GM18909 (cell line): ENCODE results near the gene GLT1D1.
A peak's percentile ranks its signal among the peaks of the same experiment; 100 is the strongest.
"Not testable (repeated sequence)": the region's sequence is repeated elsewhere in the genome, so short reads cannot be mapped to it uniquely, and the experiment has no call there.

Experiments used
- ATAC-seq: cut with Tn5 transposase; IDR thresholded peaks from one replicate; pipeline ENCODE4 v1.9.1; 2021; ENCODE audit warnings: mild to moderate bottlenecking; ENCODE audit not compliant: unreplicated experiment, poor library complexity

Gene GLT1D1

DNA sequence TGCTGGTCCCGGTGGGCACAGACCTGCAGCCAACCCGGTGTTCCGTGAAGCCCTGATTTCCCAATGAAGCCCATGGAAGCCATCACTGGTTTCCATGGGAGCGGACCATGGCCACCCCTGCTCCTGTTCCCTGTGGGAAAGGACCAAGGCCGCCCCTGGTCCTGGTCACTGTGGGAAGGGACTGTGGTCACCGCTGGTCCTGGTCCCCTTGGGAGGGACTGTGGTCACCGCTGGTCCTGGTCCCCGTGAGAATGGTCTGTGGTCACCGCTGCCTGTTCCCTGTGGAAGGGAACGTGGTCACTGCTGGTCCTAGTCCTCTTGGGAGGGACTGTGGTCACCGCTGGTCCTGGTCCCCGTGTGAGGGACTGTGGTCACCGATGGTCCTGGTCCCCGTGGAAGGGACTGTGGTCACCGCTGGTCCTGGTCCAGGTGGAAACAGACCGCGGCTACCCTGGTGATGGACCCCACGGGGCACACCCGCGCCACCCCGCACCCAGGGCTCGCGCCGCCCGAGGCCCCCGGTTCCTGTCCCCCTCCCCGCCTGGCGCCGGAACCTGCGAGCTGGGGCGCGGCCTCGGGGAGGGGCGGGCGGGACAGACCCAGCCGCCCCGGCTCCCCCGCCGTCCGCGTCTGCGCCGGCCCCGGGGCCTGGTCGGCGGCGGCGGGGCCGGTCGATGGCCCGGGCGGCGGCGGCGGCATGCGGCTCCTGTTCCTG is at the start of gene GLT1D1:
GLT1D1 (plus strand) TSS at position 594 of the 715 bp plus-strand sequence; CDS start at position 698, 104 bp downstream.
- peak; percentile 32 for ATAC-seq

DNA sequence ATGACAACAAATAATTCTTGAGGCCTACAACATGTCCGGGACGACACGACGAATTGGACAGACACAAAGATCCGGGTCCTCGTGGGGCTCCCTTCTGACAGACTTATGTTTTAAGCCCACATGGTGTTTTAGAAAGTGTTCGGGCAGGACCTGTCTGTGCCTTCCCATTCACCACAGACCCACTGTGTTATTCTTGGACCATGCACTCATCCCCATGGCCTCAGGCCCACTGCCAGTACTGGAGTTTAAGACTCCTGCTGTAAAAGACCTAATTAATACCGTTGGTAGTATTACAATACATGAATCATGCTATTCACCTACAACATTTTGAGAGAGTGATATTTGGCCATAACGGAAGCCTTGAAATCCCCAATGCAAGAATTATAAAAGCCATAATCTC is 49.5 kb upstream of the GLT1D1 start:
- ATAC-seq: no peak

DNA sequence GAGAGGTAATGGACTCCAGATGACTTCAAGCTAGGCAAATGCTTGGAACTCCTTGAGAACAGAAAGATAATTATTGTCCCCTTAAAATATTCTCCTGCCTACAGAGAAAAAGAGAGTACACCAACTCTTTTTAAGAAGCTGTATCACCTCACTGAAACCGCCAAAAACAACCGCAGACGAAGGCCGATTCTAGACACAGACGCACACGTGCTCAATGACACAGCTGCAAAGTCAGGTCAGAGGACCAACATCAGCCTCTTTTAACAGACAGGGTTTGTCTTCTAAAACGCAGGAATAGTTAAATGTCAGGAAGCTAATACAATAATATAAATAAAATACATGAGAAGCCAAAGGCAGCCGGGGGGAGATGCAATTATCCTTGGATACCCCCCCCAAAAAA is 48.5 kb upstream of the GLT1D1 start:
- ATAC-seq: no peak

DNA sequence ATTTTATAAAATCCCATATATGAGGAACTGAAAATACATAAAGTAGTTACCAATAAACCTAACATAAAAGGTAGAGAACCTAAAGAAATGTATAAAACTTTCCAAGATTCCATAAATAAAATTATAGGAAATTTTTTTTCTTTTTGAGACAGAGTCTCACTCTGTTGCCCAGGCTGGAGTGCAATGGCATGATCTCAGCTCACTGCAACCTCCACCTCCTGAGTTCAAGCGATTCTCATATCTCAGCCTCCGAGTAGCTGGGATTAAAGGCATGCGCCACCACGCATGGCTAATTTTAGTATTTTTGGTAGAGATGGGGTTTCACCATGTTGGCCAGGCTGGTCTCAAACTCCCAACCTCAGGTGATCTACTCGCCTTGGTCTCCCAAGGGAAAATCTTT is 47.9 kb upstream of the GLT1D1 start:
- not testable (repeated sequence) for ATAC-seq

DNA sequence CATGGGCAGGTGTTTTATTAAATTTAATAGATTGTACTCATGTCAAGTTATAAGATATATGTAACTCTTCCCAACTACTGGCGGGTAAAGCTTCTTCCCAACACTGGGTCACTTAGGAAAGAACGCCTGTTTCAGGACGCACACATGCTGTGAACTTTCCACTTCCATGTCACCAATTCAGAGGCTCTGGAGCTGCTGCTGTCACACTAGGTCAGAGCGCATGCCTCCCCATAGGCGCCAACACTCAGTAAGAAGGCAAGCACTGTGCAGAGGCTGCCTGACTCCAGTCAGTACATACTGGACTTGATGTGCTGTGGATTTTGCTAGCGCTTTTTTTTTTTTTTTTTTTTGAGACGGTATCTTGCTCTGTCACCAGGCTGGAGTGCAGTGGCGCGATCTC is 46.7 kb upstream of the GLT1D1 start:
- no peak for ATAC-seq

DNA sequence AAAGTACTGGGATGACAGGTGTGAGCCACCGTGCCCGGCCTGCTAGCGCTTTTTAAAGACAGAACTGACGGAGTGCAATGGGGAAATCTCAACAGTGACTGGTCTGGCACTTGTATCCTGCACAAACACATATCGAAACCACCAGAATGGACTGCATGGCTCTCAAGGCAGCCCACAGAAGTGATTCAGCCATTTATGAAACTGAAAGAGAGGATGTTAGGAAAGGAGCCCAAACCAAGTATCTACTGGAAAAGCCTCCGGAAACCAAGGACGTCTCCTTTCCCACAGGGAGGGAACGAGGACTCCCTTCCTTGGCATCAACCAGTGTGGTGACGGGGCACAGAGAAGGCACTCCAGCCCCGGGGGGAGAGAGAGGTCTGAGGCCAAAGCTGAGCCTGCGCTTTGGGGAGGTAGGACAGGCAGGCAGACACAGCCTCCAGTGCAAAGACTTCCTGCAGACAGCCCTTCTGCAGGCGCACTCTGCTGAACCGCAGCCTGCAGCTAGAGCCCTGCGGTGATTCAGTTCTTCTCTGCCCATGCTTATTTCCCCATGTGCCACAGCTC is 46.0 kb upstream of the GLT1D1 start:
- no peak for ATAC-seq

DNA sequence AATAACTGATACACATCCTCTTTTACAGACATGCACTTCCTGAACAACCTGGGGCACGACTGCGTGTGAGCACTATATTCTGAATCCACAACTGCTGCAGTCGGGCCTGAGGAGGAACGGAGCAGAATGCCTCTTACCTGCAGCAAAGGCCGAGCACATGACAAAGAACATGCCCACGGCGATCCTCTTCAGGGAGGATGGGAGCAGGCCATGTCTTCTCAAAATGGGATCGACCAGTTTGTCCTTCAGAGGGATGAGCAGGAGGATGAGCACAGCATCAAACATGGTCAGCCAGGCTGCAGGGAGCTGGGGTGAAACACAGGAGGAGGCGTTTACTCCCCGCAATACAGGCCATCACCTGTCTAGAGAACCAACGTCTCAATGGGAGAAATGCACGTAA is 44.6 kb upstream of the GLT1D1 start:
- ATAC-seq: no peak

DNA sequence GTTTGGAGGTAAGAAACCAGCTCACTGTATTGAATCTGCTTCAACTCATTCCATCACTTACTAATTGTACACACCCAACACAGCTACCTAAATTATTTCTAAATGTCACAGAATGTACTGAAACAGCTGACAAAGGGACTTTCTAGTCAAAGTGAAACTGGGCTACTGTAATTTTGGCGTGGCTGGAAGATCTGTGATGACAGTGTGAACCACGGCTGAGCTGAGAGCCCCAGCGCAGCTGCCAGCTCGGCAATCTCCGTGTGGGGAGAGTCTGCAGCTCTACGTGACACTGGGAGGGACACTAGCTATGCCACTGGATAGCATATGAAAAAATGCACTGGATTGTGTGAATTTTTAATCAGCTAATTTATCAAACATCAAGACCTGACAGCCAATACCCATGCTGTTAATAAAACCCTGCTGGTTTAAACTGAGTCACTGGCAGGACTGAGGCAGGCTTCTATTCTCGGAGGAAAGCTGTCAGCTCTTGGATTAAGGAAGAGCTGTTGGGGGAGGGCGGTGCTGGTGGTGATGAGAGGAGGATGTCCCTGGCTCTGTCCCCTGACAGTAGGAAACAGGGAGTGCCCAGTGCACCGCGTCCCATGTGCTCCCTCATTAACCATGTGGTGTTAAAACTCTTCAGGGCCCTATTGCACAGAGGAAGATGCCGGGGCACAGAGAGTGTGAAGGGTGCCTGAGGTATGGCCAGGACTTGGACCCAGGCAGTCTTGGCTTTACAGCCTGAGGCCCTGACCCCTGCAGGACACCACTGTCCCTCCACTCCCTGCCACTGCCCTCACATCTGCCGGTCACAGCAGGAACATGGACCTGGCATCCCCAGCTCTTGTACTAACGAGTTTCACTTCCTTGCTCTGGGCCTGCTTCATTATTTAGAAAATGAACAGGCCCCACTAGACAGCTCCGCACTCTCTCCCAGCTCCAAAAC is 42.8 kb upstream of the GLT1D1 start:
- peak; percentile 87 for ATAC-seq

DNA sequence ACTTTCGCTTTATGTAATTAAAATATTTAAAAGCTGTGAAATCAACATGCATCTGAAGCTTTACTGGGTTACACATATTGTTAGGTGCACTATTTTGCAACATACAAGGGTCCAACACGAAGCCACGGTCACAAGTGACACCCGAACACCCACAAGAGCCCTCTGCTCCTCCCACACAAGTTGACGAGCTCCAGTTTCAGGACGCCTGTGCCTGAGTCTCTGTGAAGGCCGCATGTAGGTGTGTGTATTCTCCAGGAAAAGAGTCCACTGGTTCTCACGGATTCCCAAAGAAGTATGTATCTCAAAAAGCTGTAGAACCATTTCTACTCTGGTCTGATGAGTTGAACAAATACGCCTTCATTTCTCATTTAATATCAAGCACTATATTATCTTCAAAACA is 41.5 kb upstream of the GLT1D1 start:
- no peak for ATAC-seq

DNA sequence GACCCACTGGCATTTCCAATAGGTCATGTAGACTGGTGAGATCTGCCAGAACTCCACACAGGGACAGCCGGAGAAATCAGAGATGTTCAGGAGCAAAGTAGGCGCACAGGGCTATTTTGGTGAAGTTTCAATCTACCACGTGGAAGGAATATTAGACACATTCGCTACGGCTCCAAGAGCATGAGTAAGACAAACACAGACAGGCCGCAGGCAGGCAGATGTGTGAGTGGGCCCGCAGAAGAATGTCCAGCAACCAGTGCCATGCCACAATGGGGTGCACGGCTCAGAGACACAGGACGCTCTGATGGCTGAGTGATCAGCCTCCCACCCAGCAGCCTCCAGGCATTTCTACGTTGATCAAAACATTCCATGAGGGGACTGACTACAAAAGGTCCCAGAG is 39.9 kb upstream of the GLT1D1 start:
- ATAC-seq: no peak

DNA sequence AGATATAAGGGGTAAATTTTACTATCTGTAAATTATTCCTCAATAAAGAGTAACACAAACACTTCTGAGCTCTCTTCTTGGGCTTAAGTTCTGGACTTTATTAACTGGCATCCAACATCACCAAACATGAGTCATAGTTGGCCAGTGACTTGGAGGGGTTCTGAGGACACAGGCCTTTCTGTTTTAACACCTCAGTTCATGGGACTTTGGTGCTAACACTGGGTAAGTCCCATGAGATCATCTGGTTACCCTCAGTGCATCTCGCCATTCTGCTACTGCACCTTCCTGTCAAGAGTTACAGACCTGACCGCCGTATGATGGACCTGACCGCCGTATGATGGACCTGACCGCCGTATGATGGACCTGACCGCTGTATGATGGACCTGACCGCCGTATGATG is 39.4 kb upstream of the GLT1D1 start:
- peak; percentile 27 for ATAC-seq

DNA sequence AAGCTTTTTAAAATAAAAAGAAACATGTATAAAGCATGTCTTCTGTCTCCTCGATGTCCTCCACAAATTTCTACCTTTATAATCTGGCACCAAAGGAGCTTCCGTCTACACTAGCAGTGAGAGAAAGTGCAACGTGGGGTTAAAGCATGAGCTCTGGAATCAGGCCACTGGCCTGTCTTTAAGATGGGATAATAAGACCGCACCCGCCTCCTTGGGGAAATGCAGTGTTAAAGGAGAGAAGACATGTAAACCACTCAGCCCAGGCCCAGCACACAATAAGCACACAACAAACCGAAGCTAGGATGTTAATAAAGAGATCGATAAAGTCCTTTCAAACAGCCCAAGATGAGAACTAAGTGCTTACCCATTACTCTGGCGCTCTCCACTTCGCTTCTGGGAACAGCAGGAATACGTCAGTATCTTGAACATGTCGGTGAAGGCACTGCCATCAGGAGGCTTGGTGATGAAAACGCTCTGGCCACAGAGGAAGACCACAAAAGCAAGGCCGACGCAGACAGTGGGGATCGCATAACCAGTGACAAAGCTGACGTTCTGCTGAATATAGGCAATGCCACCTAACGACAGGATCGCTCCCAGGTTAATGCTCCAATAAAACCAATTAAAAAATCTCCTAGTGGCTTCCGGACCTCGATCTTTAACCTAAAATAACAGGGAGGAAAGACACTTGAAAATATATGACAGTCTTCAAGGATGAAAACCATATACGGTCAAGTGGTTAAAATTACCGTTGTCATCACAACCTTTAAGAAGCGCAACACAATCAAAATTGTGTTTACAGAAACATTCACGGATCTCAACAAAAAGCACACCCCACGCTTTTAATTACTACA is 38.6 kb upstream of the GLT1D1 start:
- no peak for ATAC-seq

DNA sequence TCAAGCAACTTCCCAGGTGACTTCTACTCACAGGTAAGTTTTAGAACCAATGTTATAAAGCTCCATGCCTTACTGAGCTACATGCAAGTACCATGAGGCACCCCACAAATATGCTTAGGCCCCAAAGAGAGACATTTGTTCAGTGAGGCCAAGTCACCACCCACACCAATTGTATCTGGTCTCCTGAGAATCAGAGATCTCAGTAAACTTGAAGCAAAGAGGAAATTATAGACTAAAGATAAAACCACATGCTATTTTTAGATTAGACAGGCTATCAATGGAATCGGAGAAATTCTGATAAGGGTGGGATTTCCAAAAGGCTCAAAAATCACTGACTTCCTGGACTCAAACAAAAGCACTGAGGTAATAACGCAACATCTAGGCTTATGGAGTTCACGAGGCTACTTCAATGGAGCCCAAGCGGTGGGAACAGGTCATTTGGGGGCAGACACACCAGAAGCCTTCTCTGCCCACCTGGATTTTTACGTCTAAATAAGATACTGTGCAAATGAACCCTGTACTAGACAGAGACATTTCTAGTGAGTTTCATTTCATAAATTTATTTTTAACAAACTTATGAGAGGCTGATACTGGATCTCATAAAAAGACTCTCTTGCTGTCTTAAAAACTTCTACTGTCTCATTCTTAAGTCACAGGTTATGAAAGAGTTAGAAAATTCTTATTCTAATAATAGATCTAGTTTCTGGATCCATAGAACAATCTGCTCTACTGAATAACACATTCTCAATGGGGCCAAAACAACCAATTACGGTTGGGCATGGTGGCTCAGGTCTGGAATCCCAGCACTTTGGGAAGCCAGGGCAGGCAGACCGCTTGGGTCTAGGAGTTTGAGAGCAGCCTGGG is 37.3 kb upstream of the GLT1D1 start:
- ATAC-seq: no peak

DNA sequence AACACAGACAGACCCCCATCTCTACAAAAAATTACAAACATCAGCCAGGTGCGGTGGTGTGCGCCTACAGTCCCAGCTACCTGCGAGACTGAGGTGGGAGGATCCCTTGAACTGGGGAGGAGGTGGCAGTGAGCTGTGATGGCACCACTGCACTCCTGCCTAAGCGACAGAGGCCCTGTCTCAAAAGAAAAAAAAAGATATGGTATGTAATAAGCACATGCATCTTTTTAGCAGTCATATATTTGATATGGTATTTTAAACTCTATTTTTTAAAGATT is 36.7 kb upstream of the GLT1D1 start:
- ATAC-seq: no peak

DNA sequence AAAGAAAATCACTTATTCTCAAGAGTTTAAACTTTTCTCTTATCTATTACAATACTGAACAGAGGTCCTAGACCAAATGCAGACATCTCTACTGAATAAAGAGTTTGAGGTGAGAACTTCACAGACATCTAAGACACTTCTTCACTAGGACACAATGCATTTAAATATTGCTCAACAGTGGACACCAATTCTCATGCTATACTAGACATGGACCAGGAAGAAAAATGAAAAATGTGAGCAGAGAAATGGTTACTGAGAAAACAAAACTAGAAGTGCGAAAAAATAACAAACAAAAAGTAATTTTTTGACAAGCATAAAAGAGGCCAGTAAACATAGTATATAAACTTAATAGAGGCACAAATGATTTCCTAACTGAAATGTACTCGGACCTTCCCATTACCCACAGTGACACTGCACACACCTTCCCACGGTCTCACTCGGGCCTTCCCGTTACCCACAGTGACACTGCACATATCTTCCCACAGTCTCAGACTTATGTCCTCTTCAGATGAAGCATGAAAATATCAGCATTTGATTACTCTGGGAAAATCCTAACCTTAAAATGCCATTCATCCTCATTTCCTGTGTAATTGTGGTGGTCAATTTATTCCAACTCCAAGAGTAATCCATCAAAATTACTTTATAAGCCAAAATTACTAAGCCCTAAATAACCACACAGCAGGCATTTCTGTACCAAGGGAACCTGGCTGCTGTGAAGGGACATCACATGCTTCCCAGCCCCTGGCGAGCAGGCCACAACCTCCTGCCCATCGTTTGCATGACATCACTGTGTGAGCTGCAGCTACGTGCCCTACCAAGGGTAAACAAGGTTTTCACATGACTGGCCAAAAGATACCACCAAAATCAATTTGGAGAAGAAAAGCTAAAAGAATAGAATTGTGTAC is 35.9 kb upstream of the GLT1D1 start:
- peak; percentile 50 for ATAC-seq

DNA sequence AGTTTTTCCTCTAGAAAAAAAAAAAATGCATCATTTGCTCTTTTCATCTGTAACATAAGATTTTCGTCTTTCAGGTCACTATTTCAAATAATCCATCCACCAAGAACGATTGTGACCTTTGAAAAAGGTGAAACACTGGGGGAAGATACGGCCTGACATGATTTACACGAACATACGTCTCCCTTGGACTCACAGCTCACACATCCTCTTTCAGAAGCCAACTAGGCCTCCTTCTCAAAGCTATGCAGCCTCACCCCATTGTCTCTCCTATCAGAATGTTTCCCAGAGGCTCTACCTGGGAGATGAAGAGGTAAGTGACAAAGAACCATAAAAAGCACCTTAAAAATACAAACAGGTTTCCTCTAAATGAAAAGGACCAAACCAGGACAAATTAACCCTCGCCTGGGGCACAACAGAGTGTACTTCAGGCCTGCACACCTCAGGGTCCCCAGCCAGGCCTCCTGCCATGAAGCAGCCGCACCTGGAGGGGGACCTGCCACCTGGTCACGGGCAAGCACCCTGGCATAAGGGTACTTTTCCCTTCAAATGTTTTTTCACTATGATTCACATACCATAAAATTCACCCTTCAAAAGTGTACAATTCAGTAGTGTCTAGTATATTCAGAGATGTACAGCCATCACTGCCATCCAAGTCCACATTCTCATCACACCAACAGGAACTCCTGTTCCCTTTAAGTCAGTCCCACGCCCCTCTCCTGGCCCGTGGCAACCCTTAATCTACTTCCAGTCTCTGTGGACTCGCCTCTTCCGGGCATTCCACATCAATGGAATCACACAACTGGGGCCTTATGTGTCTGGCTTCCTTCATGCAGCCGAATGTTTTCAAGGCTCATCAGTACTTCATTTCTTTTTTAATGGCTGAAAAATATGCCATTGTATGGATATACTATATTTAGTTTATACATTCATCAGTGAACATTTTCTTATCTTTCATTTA is 34.9 kb upstream of the GLT1D1 start:
- peak; percentile 40 for ATAC-seq

DNA sequence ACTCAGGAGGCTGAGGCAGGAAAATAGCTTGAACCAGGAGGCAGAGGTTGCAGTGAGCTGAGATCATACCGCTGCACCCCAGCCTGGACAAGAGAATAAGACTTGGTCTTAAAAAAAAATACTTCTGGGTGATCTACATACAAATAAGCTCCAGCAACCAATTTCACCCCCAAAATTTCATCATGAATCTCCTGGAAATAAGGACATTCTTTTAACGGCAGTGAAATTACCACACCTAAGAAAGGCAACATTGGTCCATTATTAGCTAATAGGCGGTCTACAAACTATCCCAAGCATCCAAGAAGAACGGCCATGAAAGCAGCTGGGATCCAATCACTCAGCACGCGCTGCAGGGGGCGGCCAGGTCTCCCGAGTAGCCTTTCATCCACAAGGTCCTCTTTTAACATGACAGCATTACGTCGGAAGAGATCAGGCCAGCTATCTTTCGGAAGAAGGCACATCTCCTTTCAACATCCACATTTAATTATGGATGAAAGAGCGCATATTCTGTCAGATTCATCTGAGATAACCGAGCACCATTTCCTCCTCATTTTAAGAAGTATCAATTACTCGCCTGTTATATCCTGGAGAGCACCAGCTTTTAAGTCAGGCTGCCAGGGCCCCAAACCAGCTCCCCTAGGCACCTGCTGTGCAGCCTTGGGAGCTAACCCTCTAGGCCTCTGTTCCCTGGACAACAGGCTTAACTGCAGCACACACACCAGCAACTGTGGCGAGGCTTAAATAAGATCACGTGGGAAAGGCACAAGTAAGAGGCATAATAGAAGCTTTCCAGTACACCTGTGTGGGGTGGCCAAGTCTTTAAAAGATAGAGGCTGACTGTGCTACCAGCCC is 33.8 kb upstream of the GLT1D1 start:
- ATAC-seq: no peak
